ENCODE data around the gene FUT8.

FUT8 gene

DNA sequence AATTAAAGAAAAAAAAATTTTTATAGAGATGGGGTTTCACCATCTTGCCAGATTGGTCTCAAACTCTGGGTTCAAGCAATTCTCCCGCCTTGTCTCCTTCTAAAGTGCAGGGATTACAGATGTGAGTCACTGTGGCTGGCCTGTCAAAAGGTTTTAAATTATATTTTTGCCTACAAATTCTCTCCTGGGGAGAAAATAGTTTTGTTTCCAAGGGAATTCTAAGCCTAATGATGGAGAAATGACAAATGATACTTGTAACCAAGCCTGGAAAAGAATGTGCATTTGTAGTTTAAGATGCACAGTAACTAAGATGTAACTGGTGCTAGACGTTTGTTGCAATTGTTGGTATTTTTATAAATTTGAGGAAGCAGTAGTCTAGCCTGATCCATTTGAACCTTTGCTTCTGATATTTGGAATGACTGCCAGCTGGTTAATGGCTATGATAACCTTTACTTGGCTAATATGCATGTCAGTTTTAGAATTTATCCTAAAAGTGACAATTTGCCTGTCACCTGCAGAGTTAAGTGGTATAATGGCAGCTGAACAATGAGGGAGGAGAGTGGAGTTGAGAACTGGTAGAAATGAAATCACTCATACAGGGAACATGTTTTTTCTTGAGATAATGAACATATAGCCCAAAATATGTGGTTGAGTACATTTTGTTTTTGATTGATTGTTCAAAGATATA lies 148.0 kb downstream of the FUT8 start:
- no peak for DNase-seq

DNA sequence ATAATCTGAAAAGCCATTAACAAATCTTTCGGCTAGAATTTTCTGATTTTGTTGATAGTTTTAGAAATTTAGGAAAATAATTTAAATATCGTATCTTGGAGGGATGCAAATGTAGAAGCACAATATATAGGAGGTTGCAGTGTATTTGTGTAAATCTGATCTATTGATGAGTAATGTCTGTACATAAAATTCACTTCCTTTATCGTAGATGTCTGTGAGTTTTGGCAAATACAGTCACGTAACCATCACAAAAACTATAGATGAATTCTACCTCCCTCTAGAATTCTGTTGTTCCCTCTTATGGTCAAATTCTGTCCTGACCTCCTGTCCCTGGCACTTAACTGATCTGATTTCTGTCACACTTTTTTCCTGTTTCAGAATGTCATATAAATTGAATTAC lies 151.8 kb downstream of the FUT8 start:
- DNase-seq: no peak

DNA sequence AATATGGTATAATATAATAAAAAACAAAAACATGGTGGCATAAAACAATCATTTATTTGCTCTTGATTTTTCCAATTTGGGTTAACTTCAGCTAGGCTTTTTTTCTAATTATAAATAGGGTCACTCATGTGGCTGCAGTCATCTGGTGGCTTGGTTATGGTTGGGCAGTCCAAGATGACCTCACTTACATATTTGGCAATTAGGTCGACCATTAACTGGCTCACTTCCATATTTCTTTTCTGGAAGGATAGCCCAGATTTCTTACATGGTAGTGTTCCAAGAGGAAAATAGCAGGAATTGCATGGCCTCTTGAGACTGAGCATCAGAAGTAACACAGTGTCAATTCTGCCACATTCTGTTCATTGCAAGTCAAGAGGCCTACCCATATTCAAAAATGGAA lies 153.4 kb downstream of the FUT8 start:
- no peak for DNase-seq

DNA sequence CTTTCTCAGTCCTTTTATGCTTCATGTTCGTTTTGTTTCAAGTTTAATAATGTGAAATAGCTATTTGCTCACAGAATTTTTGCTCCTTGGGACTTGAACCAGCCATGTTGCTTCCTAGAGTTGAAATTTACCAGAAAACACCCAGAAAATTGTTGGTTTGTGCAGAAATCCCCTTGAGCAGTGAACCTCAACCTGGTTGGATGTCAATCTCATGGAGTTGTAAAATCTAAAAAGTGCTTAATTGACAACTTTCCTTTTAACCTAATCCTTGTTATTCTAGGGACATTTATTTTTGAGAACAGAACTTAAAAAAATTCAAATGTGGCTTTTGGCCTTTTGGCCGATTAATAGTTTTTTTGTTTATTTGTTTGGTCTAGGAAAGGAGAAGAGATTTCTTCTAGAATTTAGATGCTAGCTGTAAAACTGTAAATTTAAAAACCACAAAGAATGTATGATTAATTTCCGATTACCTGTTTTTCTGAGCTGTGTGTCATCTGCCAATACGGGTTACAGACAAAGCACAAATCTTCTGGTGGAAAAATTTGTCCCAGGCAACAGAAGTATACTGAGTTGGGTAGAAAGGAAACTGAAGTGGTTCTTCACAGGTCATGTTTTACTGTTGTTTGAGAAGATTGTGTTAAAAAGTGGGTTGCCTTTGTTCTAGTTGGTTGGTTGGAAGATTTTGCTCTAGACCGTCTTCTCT lies 154.4 kb downstream of the FUT8 start:
- no peak for DNase-seq

DNA sequence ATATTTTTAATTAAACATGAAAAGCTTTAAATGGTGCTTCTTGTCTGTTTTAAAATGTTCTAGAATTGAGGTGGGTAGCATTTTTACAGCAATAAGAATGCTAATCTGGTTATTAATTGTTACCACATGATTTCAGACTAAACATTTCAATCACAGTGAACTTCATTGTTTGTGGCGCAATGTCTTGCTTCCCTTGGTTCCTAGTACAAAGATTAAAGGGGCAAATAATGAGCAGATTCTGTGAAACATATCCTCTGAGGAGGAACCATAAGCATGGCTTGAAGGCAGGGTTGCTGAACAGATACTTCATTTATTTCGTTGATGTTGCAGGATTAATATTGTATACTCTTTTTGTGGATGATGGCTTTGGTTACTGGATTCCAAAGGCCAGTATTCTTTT lies 162.1 kb downstream of the FUT8 start:
- no peak for DNase-seq

DNA sequence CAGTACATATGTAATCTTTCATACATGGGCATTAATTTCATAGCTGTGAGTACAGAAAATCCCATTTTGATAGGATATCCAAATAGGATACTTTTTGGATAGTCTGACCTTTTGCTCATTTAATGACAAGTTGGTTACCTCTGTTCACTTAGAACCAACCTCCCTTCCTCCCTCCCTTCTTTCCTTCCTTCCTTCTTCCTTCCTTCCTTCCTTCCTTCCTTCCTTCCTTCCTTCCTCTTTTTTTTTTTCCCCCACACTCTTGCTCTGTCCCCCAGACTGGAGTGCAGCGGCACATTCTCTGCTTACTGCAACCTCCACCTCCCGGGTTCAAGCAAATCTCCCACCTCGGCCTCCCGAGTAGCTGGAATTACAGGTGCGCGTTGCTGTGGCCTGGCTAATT lies 162.9 kb downstream of the FUT8 start:
- DNase-seq: no peak

DNA sequence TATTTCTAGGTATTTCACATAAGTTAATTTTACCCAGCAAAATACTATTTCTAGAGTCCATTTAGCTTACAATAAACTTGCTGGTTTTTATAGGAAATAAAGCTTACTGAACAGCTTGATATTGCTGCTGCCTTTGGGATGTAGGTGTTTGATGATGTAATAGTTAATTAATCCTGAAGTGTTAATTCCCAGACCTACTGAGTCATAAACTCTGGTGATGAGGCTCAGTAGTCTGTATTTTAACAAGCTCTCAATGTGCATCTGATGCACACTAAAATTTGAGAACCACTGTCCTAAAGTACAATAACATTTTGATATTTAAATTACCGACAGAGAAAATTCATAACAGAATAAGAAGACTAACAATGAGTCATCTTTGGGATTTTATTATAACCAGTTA lies 168.4 kb downstream of the FUT8 start:
- no peak for DNase-seq

DNA sequence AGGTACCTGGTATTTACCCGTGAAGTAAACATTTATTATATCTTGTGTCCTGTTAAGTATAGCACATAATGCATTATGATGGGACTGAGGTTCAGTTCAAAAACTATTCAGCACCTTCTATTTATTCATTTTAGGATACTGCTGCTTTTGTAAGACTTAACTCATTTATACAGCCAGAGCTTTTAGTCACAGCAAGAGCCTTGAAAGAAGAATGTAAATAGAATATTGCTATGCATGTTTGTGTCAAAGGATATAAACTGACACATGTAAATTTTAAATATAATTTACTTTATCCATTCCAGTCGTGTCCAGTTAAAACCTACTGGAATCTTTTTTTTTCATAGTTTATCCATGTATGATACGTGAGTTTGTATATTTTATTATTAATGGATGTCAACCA lies 168.8 kb downstream of the FUT8 start:
- no peak for DNase-seq

DNA sequence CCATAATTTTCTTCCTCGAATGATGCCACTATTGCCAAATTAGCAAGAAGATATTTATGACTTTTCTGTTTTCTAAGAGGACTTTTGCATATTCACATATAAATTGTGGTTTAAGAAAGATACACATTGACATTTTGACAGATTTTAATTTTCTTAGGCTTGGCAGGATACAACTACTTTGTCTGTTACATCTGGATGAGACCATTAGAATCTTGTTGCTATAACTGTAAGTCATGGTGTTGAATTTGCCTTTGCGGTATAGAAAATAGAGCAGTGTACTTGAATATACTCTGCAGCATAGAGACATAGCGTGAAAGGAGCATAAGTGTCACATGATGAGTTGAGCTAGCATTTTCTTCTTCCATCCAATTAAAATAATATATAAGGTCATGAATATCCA lies 169.3 kb downstream of the FUT8 start:
- DNase-seq: no peak

DNA sequence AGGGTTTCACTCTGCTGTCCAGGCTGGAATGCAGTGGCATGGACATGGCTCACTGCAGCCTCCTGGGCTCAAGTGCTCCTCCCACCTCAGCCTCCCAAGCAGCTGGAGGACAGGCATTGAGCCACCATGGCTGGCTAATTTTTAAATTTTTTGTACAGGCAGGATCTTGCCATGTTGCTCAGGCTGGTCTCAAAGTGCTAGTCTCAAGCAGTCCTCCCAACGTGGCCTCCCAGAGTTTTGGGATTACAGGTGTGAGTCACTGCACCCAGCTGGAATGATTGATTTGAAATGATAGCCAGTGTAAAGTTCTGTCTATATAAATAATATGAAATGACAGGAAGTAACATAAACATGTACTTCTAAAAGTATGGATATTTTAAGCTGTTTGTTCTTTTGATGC lies 172.7 kb downstream of the FUT8 start:
- DNase-seq: no peak

DNA sequence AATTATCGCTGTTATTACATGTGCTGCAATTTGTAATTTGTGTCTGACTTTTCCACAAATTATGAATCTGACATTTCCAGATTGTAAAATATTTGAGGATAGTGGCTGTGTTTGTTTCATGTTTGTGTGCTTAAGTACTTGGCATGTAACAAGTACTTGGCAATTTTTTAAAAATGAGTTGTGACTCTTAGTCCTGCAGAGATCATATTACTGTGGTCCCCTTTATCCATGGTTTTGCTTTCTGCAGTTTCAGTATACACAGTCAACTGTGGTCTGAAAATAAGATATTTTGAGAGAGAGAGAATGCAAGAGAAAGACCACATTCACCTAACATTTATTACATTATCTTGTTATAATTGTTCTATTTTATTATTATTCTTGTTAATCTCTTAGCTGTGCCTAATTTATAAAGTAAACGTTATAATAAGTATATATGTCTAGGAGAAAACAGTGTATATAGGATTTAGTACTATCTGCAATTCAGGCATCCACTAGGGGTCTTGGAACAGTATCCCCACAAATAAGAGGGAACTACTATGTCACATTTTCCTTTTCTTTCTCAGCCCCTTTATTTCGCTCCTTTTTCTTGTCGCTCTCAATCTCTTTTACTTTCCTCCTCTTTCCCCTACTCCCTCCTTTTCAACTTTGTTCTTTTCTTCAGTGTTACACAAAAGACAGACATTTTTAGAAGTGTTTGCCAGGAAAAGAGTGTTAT lies 176.1 kb downstream of the FUT8 start:
- no peak for DNase-seq

DNA sequence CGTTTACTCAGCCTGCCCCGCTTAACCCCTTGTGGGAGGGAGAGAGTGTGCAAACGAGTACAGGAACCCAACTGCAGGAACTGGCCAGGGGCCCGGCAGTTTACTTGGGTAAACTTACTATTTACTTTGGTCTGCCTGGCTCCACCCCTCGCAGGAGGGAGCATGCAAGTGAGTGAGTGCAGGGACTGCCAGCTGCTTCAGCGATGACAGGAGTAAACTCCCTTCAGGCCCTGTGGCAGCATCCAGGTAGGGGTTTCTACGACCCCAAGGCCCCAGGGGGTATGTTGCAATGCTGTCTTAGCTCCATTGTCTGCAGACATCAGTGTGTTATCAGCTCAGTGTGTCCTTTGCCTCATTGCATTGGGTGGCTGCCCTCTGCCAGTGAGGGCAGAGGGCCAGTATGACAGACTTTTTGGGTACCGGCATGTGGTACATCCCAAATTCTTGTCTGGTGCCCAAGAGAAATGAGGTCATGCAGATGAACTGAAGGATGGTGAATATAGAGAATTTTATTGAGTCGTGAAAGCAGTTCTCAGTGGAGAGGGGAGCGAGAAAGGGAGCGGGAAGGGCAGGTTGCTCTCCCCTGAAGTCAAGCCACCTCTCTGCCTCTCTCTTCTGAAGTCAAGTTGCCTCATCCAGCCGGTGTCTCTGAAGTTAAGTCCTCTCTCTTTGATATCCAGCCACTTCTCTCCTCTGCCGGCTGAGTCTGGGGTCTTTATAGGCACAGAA lies 181.8 kb downstream of the FUT8 start:
- DNase-seq: no peak

DNA sequence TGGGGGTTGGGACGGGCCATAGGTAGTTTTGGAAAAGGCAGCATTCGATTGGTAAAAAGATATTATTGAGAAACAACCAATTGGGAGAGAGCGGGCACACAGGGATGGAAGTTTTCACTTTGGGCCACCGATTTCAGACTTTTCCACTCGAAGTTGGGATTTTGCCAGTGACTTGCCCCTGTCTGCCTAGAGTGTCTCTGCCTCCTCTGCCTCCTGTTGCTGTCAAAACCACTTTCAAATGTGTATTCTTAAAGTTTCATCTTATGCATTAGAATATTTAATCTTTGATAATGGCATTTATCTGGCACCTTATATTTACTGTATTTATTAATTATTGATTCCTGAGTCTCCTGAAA lies 182.3 kb downstream of the FUT8 start:
- no peak for DNase-seq

DNA sequence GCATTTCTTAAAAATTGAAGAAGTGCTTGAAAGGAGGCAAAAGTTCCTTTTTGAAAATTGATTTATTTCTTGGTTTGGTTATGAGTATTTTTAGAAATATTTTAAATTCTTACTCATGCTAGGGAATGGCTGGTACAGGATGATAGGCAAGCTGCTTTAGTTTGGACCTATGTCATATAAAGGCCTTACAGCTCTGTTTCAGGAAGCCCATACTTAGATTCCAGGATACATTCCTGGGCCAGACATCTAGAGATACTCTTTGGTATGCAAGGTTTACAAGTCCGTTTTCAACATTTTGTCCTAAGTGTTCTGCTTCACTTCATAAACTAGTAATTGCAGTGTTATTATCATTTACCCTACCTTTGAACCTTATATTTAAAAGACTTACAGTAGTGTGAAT lies 186.8 kb downstream of the FUT8 start:
- DNase-seq: no peak

DNA sequence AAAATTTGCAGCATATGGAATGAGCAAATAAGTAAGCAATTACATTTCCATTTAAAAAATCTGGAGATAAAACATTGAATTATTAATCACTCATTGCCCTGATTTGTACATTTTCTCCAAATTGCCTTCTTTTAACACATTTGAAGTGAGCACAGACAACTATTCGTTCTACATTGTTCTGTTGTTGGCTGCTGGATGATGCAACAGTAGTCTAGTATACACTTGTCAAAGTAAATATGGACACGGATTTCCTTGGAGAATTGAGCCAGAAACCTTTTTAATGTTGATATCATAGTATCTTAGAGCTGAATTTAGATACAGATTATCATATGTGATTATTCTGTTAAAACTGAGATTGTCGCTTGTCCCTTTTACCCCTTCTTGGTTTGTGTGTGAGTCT lies 188.2 kb downstream of the FUT8 start:
- DNase-seq: no peak

DNA sequence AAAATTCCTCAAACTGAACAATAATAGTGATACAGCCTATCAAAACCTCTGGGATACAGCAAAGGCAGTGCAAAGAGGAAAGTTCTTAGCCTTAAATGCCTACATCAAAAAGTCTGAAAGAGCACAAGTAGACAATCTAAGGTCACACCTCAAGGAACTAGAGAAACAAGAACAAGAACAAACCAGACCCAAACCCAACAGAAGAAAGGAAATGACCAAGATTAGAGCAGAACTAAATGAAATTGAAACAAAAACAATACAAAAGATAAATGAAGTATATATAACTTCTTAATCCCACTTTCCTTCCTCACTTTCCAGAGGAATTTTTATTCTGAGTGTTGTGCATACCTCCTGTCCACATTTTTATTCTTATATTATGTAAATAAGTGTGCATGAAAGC lies 192.0 kb downstream of the FUT8 start:
- no peak for DNase-seq

DNA sequence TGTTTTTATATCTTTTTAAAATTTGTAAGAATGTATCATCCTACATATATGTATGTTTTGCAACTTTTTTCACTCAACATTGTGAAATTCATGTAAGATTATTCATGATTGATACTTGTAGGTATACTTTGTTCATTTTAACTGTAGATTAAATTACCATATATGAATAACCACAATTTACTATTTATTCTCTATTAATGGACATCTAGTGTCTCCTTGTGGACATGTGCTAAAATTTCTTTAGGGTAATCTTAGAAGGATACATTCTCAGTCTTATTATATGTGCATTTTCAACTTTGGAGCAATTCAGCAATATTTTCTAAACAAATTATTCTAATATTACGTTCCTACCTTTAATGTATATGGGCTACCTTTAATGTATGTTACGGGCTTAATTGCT lies 192.4 kb downstream of the FUT8 start:
- DNase-seq: no peak

DNA sequence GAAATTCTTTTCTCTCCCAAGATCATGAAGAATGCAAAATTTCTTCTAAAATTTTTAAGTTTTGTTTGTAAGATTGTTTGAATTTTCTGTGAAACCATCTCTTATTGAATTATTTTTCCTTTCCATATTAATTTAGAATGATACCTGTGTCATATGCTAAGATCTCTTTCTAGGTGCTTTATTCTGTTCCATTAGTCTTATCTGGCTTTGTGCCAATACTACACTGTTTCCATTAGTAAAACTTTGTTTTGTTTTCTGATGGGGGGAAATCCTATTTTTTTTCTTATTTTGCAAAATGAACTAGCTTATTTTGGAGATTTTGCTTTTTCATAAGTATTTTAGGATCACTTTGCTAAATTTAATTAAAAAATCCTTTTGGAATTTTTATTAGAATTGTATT lies 193.9 kb downstream of the FUT8 start:
- DNase-seq: no peak

DNA sequence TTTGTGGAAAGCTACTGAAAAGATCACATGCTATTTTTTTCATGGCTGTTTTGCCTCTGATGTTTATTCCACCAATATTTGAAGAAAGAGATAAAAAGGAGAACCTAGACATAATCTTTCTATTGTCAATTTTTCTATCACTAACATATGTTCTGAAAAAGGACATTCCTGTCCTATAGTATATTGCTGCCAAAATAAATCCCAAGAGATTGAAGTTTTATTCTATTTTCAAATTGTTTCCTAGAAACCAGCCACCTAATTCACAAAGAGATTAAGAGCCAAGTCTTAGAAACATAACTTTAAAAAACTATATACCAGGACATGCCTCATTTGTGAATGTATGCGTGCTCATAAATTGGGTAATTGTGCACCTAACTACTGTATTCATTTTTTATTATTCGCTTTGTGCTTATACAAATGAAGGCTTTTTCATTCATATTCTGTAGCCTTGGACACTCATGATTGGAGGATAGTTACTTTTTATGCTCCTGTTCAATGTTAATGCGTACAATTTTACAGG lies 200.7 kb downstream of the FUT8 start:
- DNase-seq: no peak

DNA sequence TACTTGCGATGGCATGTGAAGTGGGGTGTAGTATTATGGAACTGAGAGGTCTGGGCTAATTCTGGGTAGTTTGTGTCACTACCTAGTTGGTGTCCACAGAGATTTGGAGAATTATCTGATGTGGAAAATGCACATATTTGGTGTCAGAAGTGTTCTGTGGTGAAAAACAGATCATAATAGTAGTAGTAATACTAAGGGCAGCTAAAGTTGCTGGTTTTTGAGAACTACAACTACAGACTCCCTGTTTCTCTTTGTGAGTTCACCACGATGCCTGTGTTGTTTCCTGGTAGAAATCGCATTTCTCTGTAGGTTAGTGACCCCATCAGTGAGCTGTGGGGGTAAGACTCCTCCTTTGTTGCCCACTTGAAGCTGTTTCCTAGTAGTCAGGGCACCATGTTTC lies 206.5 kb downstream of the FUT8 start:
- no peak for DNase-seq

DNA sequence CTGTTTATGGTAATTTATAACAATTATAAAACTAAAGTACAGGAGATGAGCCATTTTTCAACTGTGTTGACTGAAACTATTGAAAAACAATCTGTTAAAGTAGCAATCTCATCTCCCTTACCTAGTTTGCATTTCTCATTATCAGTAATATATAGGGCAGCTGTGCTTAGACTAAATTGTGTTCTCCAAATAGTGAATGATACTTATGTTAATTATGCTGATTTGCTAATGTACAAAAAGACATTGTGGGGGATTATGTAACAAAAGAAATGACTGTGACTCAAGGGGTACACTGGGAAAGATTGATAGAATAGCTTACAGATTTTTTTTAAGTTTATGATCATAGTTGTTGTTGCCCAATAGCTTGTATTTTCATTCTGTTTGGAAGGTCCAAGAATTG lies 207.7 kb downstream of the FUT8 start:
- DNase-seq: no peak

DNA sequence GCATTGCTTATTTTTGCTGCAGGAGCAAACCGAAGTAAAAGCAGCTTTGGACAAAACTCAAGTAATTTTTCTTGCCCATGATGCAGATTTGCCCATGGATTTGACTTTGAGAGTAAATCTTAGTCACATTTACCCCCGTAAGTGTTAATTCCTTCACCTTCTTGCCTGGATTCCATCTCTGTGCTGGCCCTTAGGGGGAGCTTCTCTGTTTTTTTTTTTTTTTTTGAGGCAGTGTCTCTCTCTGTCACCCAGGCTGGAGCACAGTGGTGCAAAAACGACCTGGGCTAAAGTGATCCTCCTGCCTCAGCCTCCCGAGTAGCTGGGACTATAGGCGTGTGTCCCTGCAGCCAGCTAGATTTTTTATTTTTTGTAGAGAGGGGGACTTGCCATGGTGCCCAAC lies 210.2 kb downstream of the FUT8 start:
- no peak for DNase-seq

DNA sequence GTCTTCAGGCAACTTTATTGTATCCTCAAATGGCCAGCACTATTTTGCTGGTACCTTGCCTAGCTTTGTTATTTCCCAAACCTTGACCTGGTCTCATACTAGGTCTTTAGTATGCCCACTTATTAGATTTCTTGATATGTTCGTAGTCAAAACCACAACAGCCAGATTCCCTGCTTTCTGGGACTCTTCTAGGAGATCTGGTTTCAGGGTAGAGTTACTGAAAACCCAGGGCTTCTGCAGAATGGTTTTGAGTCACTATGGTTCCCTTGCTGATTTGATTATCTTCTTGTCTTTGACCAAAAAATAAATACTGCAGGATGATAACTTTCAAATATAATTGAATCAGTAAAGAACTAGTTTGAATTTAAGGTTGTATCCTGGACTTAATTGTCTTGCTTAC lies 211.2 kb downstream of the FUT8 start:
- DNase-seq: no peak

DNA sequence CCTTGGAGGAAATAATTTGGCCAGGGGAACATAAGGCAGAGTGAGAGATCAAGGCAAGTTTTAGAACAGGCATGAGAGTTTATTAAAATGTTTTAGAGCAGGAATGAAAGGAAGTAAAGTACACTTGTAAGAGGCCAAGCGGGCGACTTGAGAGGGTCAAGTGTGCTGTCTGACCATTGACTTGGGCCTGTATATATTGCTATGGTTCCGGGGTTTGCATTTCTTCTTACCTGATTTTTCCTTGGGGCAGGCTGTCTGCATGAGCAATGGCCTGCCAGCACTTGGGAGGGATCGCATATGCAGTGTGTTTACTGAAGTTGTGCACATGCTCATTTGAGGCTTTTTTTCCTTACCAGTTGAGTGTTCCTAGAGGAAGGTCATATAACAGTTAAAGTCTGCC lies 214.8 kb downstream of the FUT8 start:
- DNase-seq: no peak
